ENCODE results near the gene COQ8B.
"Not testable (repeated sequence)": the region's sequence is repeated elsewhere in the genome, so short reads cannot be mapped to it uniquely, and the experiment has no call there.

The COQ8B gene

DNA sequence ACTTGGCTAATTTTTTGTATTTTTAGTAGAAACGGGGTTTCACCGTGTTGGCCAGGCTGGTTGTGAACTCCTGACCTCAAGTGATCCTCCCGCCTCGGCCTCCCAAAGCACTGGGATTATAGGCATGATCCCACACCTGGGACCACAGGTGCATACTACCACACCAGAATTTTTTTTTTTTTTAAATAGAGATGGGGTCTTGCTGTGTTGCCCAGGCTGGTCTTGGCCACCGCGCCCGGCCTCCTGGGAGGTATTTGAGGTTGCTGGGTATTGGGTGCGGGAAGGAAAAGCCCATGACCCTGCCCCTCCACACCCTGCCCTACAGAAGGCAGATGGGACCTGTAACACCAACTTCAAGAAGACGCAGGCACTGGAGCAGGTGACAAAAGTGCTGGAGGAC lies 20.0 kb upstream of the COQ8B start:
- no peak for DNase-seq (ENCODE audit: low spot score in 2 of 2)
- peaks cover 45% of the 10 kb centered on the region for H3K36me3 ChIP-seq (replicated peaks)
- no peaks in the 10 kb centered on the region for H3K9me3 ChIP-seq
- no peaks in the 10 kb centered on the region for H3K27me3 ChIP-seq (ENCODE audit: low read depth)
- in situ Hi-C loops (cut with MboI; ENCODE audit: low sequenced_read_pairs) = no loop called here
- no peaks in the 10 kb centered on the region for H3K4me1 ChIP-seq
- no peak overlapping the region for H3K4me3 ChIP-seq

DNA sequence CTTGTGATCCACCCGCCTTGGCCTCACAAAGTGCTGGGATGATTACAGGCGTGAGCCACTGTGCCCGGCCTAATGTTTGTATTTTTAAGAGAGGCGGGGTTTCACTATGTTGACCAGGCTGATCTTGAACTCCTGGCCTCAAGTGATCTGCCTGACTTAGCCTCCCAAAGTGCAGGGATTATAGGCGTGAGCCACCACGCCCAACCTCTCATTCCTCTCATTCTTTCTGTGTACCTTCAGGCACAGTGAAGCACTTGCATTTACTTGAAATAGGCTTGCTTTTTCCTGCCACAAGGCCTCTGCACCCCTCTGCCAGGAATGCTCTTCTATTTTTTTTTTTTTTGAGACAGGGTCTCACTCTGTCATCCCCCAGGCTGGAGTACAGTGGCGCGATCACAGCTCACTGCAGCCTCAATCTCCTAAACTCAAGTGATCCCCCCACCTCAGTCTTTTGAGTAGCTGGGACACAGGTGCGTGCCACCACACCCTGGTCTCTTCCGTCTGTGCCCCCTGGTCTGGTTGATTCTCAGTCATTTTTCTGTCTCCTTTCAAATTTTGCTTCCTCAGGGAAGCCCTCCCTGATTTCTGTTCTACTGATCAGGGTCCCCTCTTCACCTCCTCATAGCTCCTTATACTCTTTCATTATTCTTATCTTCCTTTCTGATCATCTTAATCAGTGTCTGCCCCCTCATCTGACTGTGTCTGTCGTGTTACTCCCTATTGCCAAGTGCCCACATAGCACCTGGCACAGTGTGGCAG lies 18.5 kb upstream of the COQ8B start:
- Histone ChIP-seq H3K4me3 (no peak overlapping the region), H3K36me3 (replicated peaks) (peaks cover 53% of the 10 kb centered on the region), H3K27me3 (ENCODE audit: low read depth) (no peaks in the 10 kb centered on the region), H3K4me1 (no peaks in the 10 kb centered on the region), H3K9me3 (no peaks in the 10 kb centered on the region)
- no peak for DNase-seq (ENCODE audit: low spot score in 2 of 2)
- in situ Hi-C loops (cut with MboI; ENCODE audit: low sequenced_read_pairs) = no loop called here

DNA sequence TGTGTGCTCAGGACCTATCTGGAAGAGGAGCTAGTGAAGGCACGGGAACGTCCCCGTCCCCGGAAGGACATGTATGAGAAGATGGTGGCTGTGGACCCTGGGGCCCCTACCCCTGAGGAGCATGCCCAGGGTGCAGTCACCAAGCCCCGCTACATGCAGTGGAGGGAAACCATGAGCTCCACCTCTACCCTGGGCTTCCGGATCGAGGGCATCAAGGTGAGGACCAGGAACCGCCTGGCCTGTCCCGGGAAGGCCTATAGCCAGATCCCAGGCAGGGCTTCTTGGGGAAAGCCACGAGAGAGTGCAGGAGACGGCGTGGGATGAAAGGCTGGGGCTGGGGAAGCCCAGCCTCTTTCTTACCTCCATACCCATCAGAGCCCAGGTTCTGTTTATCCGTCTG lies 16.5 kb upstream of the COQ8B start:
- peaks cover 50% of the 10 kb centered on the region for H3K36me3 ChIP-seq (replicated peaks)
- no peaks in the 10 kb centered on the region for H3K27me3 ChIP-seq (ENCODE audit: low read depth)
- DNase-seq (ENCODE audit: low spot score in 2 of 2) = no peak
- H3K9me3 ChIP-seq = no peaks in the 10 kb centered on the region
- in situ Hi-C loops (cut with MboI; ENCODE audit: low sequenced_read_pairs) = no loop called here
- H3K4me3 ChIP-seq = no peak overlapping the region
- no peaks in the 10 kb centered on the region for H3K4me1 ChIP-seq

DNA sequence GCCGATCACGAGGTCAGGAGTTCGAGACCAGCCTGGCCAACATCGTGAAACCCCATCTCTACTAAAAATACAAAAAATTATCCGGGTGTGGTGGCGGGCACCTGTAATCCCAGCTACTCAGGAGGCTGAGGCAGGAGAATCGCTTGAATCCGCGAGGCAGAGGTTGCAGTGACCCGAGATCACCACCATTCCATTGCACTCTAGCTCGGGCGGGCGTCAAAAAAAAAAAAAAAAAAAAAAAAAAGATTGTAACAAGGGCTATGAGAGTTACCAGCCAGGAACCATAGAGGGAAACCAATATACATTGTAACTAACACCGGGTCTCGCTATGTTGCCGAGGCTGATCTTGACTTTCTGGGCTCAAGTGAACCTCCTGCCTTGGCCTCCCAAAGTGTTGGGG lies 15.6 kb upstream of the COQ8B start:
- in situ Hi-C loops (cut with MboI; ENCODE audit: low sequenced_read_pairs); DNase-seq (ENCODE audit: low spot score in 2 of 2); H3K4me3 ChIP-seq; H3K4me1 ChIP-seq; H3K9me3 ChIP-seq; H3K27me3 ChIP-seq (ENCODE audit: low read depth): not testable (repeated sequence)
- H3K36me3 ChIP-seq (replicated peaks) = peaks cover 52% of the 10 kb centered on the region

DNA sequence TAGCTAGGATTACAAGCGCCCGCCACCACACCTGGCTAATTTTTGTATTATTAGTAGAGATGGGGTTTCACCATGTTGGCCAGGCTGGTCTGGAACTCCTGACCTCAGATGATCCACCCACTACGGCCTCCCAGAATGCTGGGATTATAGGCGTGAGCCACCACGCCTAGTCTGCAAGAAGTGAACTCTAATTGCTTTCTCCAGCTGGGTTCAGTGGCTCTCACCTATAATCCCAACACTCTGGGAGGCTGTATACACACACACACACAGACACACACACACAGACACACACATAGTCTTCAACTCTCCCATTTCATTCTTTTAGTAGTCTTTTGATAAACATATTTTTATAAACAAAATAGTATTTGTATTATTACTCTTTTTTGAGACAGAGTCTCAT lies 13.4 kb upstream of the COQ8B start:
- peaks cover 50% of the 10 kb centered on the region for H3K36me3 ChIP-seq (replicated peaks)
- H3K4me3 ChIP-seq; H3K27me3 ChIP-seq (ENCODE audit: low read depth); H3K4me1 ChIP-seq; H3K9me3 ChIP-seq; DNase-seq (ENCODE audit: low spot score in 2 of 2); in situ Hi-C loops (cut with MboI; ENCODE audit: low sequenced_read_pairs): not testable (repeated sequence)

DNA sequence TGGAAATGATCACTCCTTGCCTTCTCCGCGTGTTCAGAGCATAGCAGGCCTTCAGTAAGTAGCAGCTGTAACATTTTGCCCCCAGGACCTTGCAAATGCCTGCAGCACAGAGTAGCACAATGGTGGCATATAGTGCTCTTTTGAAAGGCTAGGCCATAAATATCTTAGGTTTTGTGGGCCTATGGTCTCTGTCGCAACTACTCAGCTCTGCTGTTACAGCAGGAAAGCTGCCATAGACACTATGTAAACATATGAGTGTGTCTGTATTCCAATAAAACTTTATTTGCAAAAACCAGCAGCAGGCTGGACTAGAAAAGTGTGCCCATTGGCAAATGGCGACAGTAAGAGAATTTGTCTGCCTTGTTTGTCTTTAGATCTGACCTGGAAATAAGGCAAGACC lies 9.6 kb upstream of the COQ8B start:
- in situ Hi-C loops (cut with MboI; ENCODE audit: low sequenced_read_pairs) = no loop called here
- no peaks in the 10 kb centered on the region; the same call in 1 of the 2 replicates for H3K9me3 ChIP-seq
- no peaks in the 10 kb centered on the region for H3K27me3 ChIP-seq (ENCODE audit: low read depth)
- no peak for DNase-seq (ENCODE audit: low spot score in 2 of 2)
- H3K36me3 ChIP-seq (replicated peaks) = peaks cover 39% of the 10 kb centered on the region
- H3K4me3 ChIP-seq = no peak overlapping the region
- H3K4me1 ChIP-seq = no peaks in the 10 kb centered on the region

DNA sequence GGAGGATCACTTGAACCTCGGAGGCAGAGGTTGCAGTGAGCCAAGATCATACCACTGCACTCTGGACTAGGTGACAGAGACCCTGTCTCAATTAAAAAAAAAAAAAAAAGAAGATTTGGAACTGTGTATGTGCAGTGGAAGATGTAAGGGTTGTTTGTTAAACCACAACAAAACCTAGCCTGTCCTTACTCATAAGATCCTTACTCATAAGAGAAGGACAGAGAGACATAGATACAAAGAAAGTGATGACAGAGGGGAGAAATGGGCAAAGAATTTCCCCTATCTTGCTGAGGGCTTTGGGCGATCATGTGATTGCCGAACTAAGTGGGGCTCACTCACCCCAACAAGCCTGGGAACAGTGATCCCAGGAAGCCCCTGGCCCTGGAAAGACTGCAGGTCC lies 8.2 kb upstream of the COQ8B start:
- in situ Hi-C loops (cut with MboI; ENCODE audit: low sequenced_read_pairs) = no loop called here
- H3K27me3 ChIP-seq (ENCODE audit: low read depth) = no peaks in the 10 kb centered on the region
- H3K36me3 ChIP-seq (replicated peaks) = peaks cover 29% of the 10 kb centered on the region
- H3K9me3 ChIP-seq = no peaks in the 10 kb centered on the region; the same call in 1 of the 2 replicates
- DNase-seq (ENCODE audit: low spot score in 2 of 2) = no peak
- H3K4me3 ChIP-seq = no peak overlapping the region
- H3K4me1 ChIP-seq = peaks cover 2% of the 10 kb centered on the region

DNA sequence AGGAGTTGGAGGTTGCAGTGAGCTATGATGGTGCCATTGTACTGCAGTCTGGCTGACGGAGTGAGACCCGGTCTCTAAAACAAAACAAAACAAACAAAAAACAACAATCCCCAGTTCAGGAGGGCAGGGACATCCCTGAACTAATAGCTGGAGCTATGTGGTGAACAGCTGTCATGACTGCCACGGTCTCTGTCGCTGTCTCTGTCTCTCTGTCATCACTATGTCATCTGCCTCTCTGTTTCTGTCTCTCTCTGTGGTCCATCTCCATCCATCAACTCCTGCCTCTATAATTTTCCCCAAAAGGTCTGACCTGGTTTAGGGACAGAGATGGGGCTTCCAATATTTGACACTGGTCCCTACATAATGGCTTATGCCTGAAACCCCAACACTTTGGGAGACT lies 7.6 kb upstream of the COQ8B start:
- no peak for DNase-seq (ENCODE audit: low spot score in 2 of 2)

DNA sequence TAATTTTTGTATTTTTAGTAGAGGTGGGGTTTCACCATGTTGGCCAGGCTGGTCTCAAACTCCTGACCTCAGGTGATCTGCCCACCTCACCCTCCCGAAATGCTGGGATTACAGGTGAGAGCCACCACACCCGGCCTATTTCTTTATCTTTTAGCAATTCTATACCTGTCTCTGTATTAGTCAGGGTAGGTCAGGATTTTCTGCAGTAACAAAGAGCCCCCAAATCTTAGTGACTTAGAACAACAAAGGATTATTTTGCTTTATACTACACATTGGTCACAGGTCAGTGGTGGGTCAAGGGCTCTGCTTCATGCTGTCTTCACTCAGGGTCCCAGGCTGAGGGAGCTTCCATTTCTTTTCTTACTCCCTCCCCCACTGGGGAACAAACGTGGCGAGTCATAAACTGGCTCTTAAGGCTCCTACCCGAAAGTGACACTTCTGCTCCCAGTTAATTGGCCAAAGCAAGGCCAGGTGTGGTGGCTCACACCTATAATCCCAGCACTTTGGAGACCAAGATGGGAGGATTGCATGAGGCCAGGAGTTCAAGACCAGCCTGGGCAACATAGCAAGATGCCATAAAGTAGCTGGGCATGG lies 7.1 kb upstream of the COQ8B start:
- no peak for DNase-seq (ENCODE audit: low spot score in 2 of 2)
- H3K27me3 ChIP-seq (ENCODE audit: low read depth) = no peaks in the 10 kb centered on the region
- no peaks in the 10 kb centered on the region; the same call in 1 of the 2 replicates for H3K9me3 ChIP-seq
- peaks cover 2% of the 10 kb centered on the region for H3K4me1 ChIP-seq
- in situ Hi-C loops (cut with MboI; ENCODE audit: low sequenced_read_pairs) = no loop called here
- no peak overlapping the region for H3K4me3 ChIP-seq
- peaks cover 28% of the 10 kb centered on the region for H3K36me3 ChIP-seq (replicated peaks)

More for the DNA sequence above, 7.6 kb upstream of the COQ8B start:
- in situ Hi-C loops (cut with MboI; ENCODE audit: low sequenced_read_pairs) = no loop called here
- Histone ChIP-seq H3K9me3 (no peaks in the 10 kb centered on the region; the same call in 1 of the 2 replicates), H3K27me3 (ENCODE audit: low read depth) (no peaks in the 10 kb centered on the region), H3K4me3 (no peak overlapping the region), H3K4me1 (peaks cover 2% of the 10 kb centered on the region), H3K36me3 (replicated peaks) (peaks cover 28% of the 10 kb centered on the region)

DNA sequence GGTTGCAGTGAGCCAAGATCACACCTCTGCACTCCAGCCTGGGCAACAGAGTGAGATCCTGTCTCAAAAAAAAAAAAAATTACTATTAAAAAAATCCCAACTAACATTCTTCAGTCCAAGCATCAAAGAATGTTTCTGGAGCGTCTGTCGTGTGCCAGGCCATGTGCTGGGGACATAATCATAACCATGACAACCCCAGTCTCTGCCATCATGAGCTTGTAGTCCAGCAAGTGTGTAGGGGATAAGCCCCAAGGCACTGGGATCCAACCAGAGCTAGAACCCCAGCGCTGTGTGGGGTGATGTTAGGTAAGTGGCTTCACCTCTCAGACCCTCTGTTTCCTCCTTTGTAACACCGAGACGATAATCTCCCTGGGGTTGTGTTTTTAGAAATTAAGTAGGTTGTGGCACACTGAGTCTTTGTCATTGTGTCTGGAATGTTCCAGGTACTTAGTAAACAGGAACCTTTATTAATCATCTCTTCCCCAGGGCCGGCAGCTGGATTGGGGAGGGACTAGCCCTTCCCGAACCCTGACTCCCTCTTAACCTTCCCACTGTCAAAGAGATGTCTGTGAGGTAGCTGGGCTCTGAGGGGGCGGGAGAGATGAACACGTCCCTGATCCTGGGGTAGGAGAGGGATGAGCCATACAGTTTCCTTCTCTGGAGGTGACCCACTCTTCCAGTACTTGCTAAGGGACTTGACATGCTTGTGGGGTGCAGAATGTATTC lies 5.4 kb upstream of the COQ8B start:
- DNase-seq (ENCODE audit: low spot score in 2 of 2) = no peak
- H3K9me3 ChIP-seq = no peaks in the 10 kb centered on the region; the same call in 1 of the 2 replicates
- in situ Hi-C loops (cut with MboI; ENCODE audit: low sequenced_read_pairs) = no loop called here

DNA sequence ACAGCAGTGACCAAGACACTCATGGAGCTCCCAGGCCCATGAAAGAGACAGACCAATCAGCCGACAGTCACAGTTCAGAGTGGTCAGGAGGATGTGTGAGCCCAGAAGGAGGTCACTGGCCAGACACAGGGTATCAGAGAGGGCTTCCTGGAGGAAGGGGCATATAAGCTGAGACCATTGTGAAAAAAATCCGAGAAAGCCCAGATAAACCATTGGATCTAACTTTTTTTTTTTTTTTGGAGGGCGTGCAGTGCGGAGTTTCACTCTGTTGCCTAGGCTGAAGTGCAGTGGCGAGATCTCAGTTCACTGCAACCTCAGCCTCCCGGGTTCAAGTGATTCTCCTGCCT lies 4.4 kb upstream of the COQ8B start:
- in situ Hi-C loops (cut with MboI; ENCODE audit: low sequenced_read_pairs) = no loop called here

More for the DNA sequence above, 5.4 kb upstream of the COQ8B start:
- H3K36me3 ChIP-seq (replicated peaks) = peaks cover 22% of the 10 kb centered on the region
- H3K4me1 ChIP-seq = peaks cover 2% of the 10 kb centered on the region
- no peak overlapping the region for H3K4me3 ChIP-seq
- no peaks in the 10 kb centered on the region for H3K27me3 ChIP-seq (ENCODE audit: low read depth)

DNA sequence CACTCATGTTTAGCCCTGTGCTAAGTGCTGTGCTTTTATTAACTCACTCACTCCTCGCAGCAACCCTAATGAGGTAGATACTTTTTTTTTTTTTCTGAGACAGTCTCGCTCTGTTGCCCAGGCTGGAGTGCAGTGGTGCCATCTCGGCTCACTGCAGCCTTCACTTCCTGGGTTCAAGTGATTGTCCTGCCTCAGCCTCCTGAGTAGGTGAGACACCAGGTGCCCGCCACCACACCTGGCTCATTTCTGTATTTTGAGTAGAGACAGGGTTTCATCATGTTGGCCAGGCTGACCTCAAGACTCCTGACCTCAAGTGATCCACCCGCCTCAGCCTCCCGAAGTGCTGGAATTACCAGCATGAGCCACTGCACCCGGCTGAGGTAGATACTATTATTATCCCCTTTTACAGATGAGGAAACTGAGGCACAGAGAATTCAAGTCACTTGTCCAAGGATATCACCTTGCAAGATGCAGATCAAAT lies 2.8 kb upstream of the COQ8B start:
- in situ Hi-C loops (cut with MboI; ENCODE audit: low sequenced_read_pairs) = no loop called here
- Histone ChIP-seq H3K36me3 (replicated peaks) (peaks cover 8% of the 10 kb centered on the region), H3K9me3 (no peaks in the 10 kb centered on the region; the same call in 1 of the 2 replicates), H3K27me3 (ENCODE audit: low read depth) (no peaks in the 10 kb centered on the region), H3K4me3 (peak overlapping the region; percentile 62), H3K4me1 (peaks cover 13% of the 10 kb centered on the region)
- DNase-seq (ENCODE audit: low spot score in 2 of 2) = no peak

More for the DNA sequence above, 4.4 kb upstream of the COQ8B start:
- no peaks in the 10 kb centered on the region for H3K27me3 ChIP-seq (ENCODE audit: low read depth)
- H3K4me3 ChIP-seq = no peak overlapping the region
- no peak for DNase-seq (ENCODE audit: low spot score in 2 of 2)
- no peaks in the 10 kb centered on the region; the same call in 1 of the 2 replicates for H3K9me3 ChIP-seq
- H3K36me3 ChIP-seq (replicated peaks) = peaks cover 15% of the 10 kb centered on the region
- peaks cover 2% of the 10 kb centered on the region for H3K4me1 ChIP-seq

DNA sequence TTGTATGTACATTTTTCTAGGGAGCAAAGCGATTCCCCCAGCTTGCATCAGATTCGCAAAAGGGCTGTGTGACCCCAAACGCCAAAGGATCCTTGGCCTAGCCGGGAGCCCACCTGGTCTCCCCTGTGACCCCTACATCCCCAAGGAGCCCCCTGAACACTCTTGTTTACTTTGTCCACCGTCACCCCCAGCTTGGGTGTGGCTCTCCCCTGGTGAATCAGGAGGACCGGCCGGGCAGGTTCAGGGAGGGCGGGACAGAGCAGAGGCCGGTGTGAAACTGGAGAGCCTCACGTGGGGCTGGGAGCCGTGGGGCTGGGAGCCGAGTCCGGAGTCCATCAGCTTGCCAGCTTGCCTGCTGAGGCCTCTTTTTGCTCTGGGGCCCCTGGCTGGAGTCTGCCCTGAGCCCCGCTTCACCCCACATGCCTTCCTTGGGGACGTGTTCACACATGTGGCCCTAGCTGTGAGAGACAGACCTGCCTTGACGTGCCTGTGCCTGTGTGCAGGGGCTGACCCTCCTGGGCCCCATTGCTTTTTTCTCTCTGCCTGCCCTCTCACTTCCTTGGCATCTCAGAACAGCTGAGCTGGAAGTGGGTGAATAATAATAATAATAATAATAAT lies 2.2 kb upstream of the COQ8B start:
- H3K27me3 ChIP-seq (ENCODE audit: low read depth) = no peaks in the 10 kb centered on the region
- in situ Hi-C loops (cut with MboI; ENCODE audit: low sequenced_read_pairs) = no loop called here
- H3K4me1 ChIP-seq = peaks cover 15% of the 10 kb centered on the region
- H3K36me3 ChIP-seq (replicated peaks) = peaks cover 5% of the 10 kb centered on the region
- H3K4me3 ChIP-seq = peak overlapping the region; percentile 62
- H3K9me3 ChIP-seq = no peaks in the 10 kb centered on the region; the same call in 1 of the 2 replicates
- peak; percentile 12 to 66 for DNase-seq (ENCODE audit: low spot score in 2 of 2)
